ENCODE data around the gene HDAC4.

The HDAC4 gene

DNA sequence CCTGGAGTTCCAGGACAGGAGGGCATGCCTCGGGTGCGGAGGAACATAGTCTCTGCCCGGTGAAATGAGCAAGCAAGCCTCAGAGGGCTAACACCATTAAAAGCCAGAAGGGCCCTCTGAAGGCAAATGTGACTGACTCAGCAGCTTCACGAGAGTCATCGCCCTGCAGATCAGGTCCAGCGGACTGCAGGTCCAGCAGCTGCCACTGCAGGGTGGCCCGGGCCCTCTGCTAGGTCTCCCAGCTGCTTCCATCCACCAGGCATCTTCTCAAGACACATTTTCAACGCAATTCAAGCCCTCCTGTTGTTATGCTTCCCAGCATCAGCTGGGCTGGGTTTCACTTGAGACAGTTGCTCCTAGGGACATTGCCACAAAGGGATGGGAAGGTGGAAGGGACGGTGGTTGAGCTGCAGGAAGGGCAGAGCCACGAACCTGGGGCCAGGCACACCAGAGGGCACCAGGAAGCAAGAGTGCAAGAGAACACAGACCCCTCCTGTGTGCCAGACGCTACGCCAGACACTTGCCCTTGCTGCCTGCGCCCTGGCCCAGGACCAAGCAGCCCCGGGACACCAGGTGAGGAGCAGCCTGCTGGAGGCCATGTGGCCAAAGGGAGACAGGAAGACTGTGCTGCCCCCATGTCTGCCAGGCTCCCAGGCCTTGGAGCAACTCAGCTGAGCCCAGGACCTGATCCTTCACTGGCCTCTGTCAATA lies 173.0 kb downstream of the HDAC4 start:
- Histone ChIP-seq H3K4me3 (ENCODE audit: low read length) (no peak overlapping the region), H3K27me3 (ENCODE audit: control insufficient read depth, insufficient read depth, low read length) (no peaks in the 10 kb centered on the region), H3K9ac (ENCODE audit: low read depth, low read length) (peak overlapping the region; percentile 16), H3K4me1 (ENCODE audit: control insufficient read depth, insufficient read depth, low read length) (peaks cover 45% of the 10 kb centered on the region), H3K4me2 (ENCODE audit: low read length) (peak overlapping the region; percentile 62), H3K9me3 (replicated peaks; ENCODE audit: low read length) (no peaks in the 10 kb centered on the region), H3K36me3 (ENCODE audit: insufficient read depth, low read length) (no peaks in the 10 kb centered on the region)

DNA sequence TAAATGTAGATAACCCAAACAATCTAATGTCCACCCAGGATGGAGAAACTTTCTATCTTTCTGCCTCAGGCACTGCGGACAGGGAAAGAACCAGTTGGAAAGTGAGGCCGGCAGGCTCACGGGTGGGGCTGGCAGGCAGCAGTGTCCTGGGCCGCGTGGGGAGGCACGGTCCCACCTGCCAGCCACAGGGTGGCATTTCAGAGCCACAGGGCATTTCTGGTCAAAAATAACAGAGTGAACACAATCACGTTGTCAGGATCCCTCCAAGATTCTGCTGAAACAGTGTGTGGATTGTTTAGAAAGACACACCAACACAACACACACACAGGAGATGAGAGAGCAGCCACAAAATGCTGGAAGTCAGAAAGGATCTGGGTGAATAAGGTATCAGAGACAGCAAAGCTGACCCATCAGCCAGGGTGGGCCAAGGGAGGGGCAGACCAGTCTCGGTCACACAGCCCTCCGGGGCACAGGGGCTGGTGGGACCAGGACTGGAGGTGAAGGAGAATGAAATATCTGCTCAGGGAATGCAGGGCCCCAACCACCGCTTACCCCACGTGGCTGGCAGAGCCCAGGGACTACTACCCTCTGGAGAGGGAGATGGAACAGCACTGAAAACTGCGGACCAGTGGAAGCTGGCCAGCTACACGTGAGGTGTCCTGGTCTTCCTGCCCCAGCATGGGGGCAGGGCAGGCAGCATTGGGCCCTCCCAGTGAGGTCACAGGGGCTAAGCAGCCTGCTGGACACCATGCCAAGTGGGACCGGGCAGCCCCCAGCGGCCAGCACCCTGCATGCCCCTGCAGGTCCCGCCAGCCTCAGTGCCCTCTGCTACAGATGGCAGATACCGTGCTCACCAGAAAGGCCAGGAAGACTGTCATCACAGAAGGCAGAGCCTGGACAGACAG lies 173.9 kb downstream of the HDAC4 start:
- Histone ChIP-seq H3K36me3 (ENCODE audit: insufficient read depth, low read length) (no peaks in the 10 kb centered on the region), H3K4me3 (ENCODE audit: low read length) (no peak overlapping the region), H3K4me2 (ENCODE audit: low read length) (peak overlapping the region; percentile 62), H3K9me3 (replicated peaks; ENCODE audit: low read length) (no peaks in the 10 kb centered on the region), H3K27me3 (ENCODE audit: control insufficient read depth, insufficient read depth, low read length) (no peaks in the 10 kb centered on the region), H3K4me1 (ENCODE audit: control insufficient read depth, insufficient read depth, low read length) (peaks cover 54% of the 10 kb centered on the region), H3K9ac (ENCODE audit: low read depth, low read length) (peak overlapping the region; percentile 57)

DNA sequence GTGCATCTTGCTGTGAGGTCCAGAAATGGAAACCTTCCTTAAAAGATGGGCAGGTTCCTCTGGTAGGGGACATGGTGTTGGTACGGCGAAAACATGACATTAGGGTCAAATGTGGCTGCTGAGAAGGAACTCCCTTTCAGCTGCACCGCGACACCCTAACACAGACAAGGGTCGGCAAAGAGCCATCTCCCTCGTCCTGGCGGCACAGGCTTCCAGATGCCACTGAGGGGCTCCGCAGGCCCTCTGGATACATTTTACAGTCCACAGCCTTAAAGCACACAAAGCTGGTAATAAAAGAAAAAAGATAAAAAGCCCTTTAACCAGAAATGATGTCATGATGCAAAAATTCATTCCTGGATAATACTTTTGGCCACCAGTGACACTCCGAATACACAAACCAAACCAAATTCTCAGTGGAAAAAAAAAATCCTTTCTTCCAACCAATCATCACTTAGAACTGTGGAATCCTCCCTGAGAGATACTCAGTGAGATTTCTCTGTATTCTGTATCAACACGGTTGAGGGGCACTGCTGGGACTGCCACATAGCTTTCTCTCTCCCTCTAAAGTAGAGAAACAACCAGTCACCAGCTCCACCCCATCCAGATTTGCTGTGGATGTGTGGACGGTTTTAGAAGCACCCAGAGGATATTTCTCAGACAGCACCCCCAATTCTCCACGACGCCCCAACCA lies 174.8 kb downstream of the HDAC4 start:
- Histone ChIP-seq H3K36me3 (ENCODE audit: insufficient read depth, low read length) (no peaks in the 10 kb centered on the region), H3K4me1 (ENCODE audit: control insufficient read depth, insufficient read depth, low read length) (peaks cover 63% of the 10 kb centered on the region), H3K4me2 (ENCODE audit: low read length) (peak overlapping the region; percentile 59), H3K9me3 (replicated peaks; ENCODE audit: low read length) (no peaks in the 10 kb centered on the region), H3K27me3 (ENCODE audit: control insufficient read depth, insufficient read depth, low read length) (no peaks in the 10 kb centered on the region), H3K4me3 (ENCODE audit: low read length) (peak overlapping the region; percentile 21), H3K9ac (ENCODE audit: low read depth, low read length) (peak overlapping the region; percentile 57)

DNA sequence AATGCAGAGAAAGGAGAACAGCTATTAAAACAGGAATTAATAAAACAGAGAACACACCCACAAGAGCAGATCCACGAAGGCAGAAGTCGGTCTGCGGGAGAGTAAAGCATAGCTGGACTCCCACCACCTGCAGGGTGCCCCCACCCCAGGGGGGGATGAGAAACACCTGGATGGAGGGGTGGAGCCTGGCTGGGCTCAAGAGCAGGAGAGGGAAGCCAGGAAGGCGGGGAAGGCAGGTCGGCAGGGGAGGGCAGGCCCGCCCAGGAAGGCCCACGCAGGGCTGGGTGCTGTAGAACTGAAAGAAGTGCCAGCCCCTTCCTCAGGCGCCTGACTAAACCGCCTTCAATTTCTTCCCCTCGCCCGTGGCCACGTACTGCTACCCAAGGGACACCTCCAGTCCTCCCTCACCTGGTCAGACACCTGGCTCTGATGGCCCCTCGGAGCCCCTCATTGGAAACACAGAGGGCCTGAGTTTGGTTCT lies 175.4 kb downstream of the HDAC4 start:
- Histone ChIP-seq H3K36me3 (ENCODE audit: insufficient read depth, low read length) (no peaks in the 10 kb centered on the region), H3K4me3 (ENCODE audit: low read length) (peak overlapping the region; percentile 21), H3K9me3 (replicated peaks; ENCODE audit: low read length) (no peaks in the 10 kb centered on the region), H3K4me1 (ENCODE audit: control insufficient read depth, insufficient read depth, low read length) (peaks cover 66% of the 10 kb centered on the region), H3K27me3 (ENCODE audit: control insufficient read depth, insufficient read depth, low read length) (no peaks in the 10 kb centered on the region), H3K4me2 (ENCODE audit: low read length) (peak overlapping the region; percentile 59), H3K9ac (ENCODE audit: low read depth, low read length) (no peak overlapping the region)

DNA sequence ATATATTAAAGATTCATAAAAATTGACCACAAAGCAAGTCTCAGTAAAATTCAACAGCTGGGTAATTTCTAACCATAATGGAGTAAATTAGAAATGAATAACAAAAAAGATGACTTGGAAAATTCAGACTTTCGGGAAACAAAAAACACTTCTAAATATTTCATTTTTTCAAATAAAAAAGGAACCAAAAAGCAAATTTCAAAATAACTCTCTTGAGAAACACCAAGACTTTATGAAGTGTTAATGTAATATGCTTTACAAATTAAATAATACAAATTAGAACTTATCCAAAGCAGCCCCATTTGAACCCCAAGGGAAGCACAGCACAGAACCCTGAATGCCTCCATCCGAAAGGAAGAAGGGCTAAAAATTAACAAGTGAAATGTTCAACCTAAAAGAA lies 175.9 kb downstream of the HDAC4 start:
- Histone ChIP-seq H3K4me2 (ENCODE audit: low read length) (no peak overlapping the region), H3K4me3 (ENCODE audit: low read length) (no peak overlapping the region), H3K4me1 (ENCODE audit: control insufficient read depth, insufficient read depth, low read length) (peaks cover 66% of the 10 kb centered on the region), H3K36me3 (ENCODE audit: insufficient read depth, low read length) (no peaks in the 10 kb centered on the region), H3K9me3 (replicated peaks; ENCODE audit: low read length) (no peaks in the 10 kb centered on the region), H3K9ac (ENCODE audit: low read depth, low read length) (no peak overlapping the region), H3K27me3 (ENCODE audit: control insufficient read depth, insufficient read depth, low read length) (no peaks in the 10 kb centered on the region)

DNA sequence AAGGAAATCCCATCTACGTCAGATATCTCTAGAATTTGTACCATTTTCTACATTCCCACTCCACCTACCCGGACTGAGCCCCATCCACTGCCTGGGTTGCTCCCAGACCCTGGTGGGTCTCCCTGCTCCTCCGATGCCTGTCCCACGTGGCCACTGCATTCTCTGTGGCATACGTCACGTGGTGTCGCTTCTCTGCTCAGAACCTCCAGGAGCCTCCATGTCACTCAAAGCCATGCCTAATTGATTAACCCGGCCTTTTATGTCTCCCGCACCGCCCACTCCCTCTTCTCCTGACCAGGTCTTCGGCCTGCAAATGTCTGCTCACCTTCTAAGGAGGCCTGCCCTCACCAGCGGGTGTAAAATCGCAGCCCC lies 176.6 kb downstream of the HDAC4 start:
- Histone ChIP-seq H3K4me1 (ENCODE audit: control insufficient read depth, insufficient read depth, low read length) (peaks cover 66% of the 10 kb centered on the region), H3K27me3 (ENCODE audit: control insufficient read depth, insufficient read depth, low read length) (no peaks in the 10 kb centered on the region), H3K4me2 (ENCODE audit: low read length) (peak overlapping the region; percentile 17), H3K9ac (ENCODE audit: low read depth, low read length) (no peak overlapping the region), H3K4me3 (ENCODE audit: low read length) (no peak overlapping the region), H3K36me3 (ENCODE audit: insufficient read depth, low read length) (no peaks in the 10 kb centered on the region), H3K9me3 (replicated peaks; ENCODE audit: low read length) (no peaks in the 10 kb centered on the region)

DNA sequence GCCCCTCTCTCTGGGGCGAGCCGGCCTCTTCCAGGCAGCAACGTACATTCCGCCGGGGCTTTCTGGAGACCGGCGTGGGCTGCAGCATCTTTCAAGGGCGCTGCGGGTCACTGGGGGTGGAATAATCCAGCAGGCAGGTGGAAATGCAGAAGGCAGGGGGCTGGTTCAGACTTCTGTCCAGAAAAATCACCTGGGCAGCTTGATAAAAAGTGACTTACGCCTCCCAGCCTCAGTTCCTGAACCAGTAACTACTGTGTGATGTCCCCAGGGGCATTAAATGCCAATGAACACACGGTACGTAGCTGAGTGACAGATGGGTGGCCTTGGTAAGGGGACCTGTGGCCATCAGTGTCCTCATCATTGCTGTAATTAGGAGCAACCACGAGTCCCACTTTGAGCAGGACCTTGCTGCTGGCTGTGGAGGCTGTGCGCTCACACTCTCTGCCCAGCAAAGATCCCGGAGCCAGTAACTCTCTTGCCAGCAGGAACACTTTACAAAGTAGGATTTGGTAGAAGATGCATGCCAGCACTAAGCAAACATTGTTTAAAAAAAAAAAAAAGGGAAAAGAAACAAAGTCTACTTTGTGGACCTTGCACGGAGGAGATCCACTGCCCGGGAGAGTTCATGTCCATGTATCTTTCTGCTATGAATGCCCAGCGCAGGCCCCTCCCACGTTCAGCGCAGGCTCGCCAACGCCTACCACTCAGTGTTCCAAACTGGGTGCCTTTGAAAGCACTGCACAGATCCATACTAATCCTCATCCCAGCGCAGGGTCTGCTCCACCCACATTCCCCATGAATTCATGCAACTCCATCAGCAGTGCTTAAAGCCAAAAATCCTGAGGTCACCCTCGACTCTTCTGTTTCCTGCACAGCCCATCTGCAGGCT lies 177.3 kb downstream of the HDAC4 start:
- Histone ChIP-seq H3K36me3 (ENCODE audit: insufficient read depth, low read length) (no peaks in the 10 kb centered on the region), H3K4me3 (ENCODE audit: low read length) (no peak overlapping the region), H3K27me3 (ENCODE audit: control insufficient read depth, insufficient read depth, low read length) (no peaks in the 10 kb centered on the region), H3K4me1 (ENCODE audit: control insufficient read depth, insufficient read depth, low read length) (peaks cover 66% of the 10 kb centered on the region), H3K4me2 (ENCODE audit: low read length) (peak overlapping the region; percentile 17), H3K9ac (ENCODE audit: low read depth, low read length) (no peak overlapping the region), H3K9me3 (replicated peaks; ENCODE audit: low read length) (no peaks in the 10 kb centered on the region)

DNA sequence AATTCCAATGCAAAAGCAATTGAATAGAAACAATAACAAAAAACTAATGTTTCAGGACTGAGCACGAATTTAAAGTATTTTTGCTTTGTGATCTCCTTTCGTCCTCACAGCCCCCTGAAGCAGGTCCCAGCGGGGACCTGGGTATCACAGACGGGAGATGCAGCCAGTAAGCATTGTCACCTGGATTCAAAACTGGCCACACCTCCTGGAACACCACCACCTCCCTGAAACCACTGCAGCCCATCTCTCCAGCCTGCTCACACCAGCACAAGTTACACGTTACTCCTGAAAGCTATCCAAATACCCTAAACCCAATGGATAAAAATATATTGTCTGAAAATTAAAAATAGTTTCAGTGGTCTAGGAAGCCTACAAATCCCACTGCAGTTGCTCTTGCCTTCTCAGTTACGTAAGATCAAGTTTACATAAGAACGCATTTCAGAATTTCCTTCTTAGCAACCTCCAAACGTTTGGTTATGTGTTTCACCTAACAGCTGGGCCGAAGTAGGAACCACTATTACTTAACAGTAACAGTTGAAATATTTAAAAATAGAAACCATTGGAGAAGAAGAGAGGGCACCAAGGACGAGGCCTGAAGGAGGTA lies 178.0 kb downstream of the HDAC4 start:
- Histone ChIP-seq H3K4me2 (ENCODE audit: low read length) (peak overlapping the region; percentile 89), H3K9ac (ENCODE audit: low read depth, low read length) (peak overlapping the region; percentile 78), H3K9me3 (replicated peaks; ENCODE audit: low read length) (no peaks in the 10 kb centered on the region), H3K4me3 (ENCODE audit: low read length) (no peak overlapping the region), H3K27me3 (ENCODE audit: control insufficient read depth, insufficient read depth, low read length) (no peaks in the 10 kb centered on the region), H3K36me3 (ENCODE audit: insufficient read depth, low read length) (no peaks in the 10 kb centered on the region), H3K4me1 (ENCODE audit: control insufficient read depth, insufficient read depth, low read length) (peaks cover 62% of the 10 kb centered on the region)

DNA sequence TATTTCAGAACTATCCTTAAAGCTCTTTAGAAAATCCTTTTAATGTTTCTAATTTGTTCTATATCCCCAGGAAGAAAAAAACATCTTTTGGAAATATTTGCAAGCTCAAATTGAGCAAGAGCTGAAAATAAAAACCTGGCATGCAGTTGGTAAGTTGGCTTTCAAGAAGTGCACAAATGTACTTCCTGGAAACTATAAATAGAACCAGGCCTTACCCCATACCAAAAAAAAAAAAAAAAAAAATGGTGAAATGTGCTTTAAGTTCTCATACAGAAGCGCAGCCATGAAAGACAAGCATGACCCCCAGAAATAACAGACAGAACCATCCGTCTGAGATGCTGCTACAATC lies 178.5 kb downstream of the HDAC4 start:
- H3K27me3 ChIP-seq (ENCODE audit: control insufficient read depth, insufficient read depth, low read length): no peaks in the 10 kb centered on the region
- peak overlapping the region; percentile 61 for H3K4me3 ChIP-seq (ENCODE audit: low read length)
- H3K9me3 ChIP-seq (replicated peaks; ENCODE audit: low read length): no peaks in the 10 kb centered on the region
- H3K4me1 ChIP-seq (ENCODE audit: control insufficient read depth, insufficient read depth, low read length): peaks cover 56% of the 10 kb centered on the region
- H3K4me2 ChIP-seq (ENCODE audit: low read length): peak overlapping the region; percentile 89
- H3K36me3 ChIP-seq (ENCODE audit: insufficient read depth, low read length): no peaks in the 10 kb centered on the region
- peak overlapping the region; percentile 78 for H3K9ac ChIP-seq (ENCODE audit: low read depth, low read length)

DNA sequence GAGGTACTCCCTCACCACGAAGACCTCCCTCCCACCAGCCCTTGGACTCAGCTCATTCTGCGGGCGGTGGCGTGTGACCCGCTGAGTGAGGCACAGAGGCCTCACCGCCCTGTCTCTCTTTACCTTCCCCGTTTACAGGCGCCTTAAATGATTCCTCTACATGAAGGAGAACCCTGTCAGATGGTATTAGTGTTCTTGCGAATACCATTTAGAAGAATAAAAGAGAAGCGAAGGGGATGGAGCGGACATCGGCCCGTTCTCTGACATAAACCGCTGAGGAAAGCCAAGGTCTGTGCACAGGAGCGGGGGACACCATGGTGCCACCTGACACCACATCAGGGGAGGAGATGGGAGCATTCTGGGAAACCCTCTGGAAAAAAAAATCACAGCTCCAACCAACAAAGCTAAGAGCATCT lies 179.8 kb downstream of the HDAC4 start:
- Histone ChIP-seq H3K9me3 (replicated peaks; ENCODE audit: low read length) (no peaks in the 10 kb centered on the region), H3K36me3 (ENCODE audit: insufficient read depth, low read length) (no peaks in the 10 kb centered on the region), H3K4me3 (ENCODE audit: low read length) (peak overlapping the region; percentile 61), H3K4me1 (ENCODE audit: control insufficient read depth, insufficient read depth, low read length) (peaks cover 44% of the 10 kb centered on the region), H3K4me2 (ENCODE audit: low read length) (peak overlapping the region; percentile 89), H3K9ac (ENCODE audit: low read depth, low read length) (peak overlapping the region; percentile 78), H3K27me3 (ENCODE audit: control insufficient read depth, insufficient read depth, low read length) (no peaks in the 10 kb centered on the region)

Data from skeletal muscle satellite cell (primary cell).